ENCODE results near the gene PROSER2.

DNA sequence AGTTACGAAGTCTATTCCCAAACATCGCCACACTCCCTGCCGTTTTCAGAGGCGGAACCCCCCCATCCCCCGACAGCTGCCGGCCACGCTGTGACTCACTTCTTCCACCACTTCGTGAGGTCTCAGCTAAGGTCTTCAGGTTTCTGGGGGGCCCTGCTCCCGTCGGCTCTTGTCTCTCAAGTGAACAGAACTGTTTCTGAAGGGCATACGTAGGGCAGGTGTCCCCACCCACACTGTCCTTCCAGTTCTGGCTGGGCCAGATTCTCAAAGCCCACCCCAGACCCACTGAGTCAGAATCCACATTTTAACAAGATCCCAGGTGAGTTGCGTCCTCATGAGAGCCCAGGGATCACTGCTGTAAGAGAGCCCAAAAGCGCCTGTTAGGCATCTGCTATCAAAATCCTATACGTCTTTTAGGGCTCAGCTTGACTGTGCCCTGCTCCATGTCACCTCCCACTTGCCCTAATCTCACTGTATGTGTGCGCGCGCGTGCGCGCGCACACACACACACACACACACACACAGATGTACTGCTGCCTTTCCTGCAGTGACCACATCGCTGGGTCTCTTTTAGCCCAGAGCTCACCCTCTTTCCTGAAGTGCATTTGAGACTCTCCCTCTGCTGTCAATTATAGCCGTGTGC is 78.8 kb downstream of the PROSER2 start:
- TF ChIP-seq MYC (IDR thresholded peaks at IDR 0.05; ENCODE audit: low read depth, low read length) (no peak), CTCF (IDR thresholded peaks at IDR 0.05; ENCODE audit: extremely low read depth in 1 of 2, insufficient read depth in 1 of 2, low read depth in 1 of 2, low read length in 2 of 2) (no peak), POLR2A (IDR thresholded peaks at IDR 0.05; ENCODE audit: low read depth, low read length) (no peak)
- TF ChIP-seq, protein P1, sequence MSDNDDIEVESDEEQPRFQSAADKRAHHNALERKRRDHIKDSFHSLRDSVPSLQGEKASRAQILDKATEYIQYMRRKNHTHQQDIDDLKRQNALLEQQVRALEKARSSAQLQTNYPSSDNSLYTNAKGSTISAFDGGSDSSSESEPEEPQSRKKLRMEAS (IDR thresholded peaks at IDR 0.05; ENCODE audit: insufficient read depth, insufficient read length) = no peak
